Ureter (tissue), 1 donor: Measurements from ENCODE around the gene C10orf67. TPM values are rescaled to one million over a fixed set of nuclear protein-coding genes. Genes with fewer than 3 reads are reported as not detected.

ENCODE experiments used
- DNase-seq: peaks from one replicate; pipeline ENCODE4 v3.0.0-alpha.2; 2020; ENCODE audit warnings: low spot score
- total RNA-seq: library from RNA; stranded (reverse); gene quantifications from one replicate; pipeline ENCODE4 v1.2.4, GENCODE V29; 2023
- donor health status: DM: yes; HTN: yes; CAD: no.

Gene C10orf67
- total RNA-seq, 1 donor from 2014 or later: not detected

DNA sequence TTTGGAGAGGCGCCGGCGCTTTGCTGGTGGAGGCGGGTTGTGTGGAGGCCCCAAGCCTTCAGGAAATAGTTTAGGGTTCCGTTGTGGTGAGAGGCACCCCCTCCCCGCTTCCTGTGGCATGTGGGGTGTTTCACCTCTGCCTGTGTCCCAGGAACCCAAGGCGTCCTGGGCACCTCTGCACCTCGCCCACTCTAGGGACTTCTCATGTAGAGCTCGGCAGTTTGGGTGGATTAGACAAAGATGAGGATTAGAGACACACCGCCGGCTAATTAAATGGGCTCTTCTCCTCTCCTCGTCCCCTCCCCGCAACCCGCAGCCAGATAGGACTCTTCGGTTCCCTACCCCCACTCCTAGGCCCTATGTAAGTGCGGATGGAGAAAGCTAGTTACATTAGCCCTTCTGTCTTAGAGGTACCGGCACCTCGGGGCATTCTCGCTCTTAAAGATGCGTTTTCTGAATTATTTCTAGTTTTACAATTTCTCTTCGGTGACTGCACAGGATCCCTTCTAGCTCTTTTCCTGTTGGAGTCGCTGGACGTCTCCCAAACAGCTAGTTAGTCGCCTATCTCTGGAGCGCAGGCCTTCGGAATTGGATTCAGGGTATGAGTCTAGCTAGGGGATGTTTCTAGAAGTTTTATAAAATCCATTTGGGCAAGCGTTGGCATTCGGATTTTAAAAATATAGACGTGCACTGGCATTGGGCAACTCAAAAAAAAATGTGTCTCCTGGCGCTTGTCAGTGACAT is 144.7 kb downstream of the C10orf67 start:
- no peak for DNase-seq

- no peak for DNase-seq
Observed at GRCh38 chr10:23198940-23199767, 145.4 kb downstream of the C10orf67 start.

DNA sequence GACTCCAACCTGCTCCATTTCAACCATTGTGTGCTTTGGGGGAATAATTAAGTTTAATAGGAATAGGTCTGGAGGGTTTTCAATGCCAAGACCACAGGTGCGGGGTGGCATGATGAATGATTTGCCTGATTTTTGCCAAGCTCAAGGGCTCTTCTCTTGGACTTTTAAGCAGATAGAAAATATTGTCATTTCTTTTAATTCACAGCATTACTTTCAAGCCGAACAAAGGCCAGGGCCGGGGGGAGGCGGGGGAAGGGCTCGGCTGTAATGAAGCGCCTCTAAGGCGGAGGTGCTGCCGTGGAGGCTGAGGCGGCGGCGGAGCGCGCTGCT is 146.0 kb downstream of the C10orf67 start:
- DNase-seq: no peak

- DNase-seq: no peak
Observed at GRCh38 chr10:23197416-23197861, 147.2 kb downstream of the C10orf67 start.

DNA sequence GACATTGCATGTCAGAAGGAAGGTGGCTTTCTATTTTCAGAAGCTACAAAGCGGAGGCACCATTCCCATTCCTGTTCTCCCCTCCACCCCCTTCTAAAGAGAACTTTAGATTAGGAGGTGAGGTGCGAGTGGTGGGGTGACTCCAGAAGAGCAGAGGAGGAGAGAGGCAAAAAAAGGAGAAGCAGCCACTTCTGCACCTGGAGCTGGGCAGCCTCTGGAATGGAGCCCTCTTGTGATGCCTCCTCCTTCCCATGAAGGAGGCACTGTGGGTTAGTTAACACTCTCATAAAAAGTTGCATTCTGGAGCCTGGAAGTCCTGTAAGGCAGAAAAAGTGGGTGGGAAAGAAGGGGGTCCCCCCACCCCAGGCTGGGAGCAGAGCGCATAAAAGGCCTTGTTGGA is 147.7 kb downstream of the C10orf67 start:
- no peak for DNase-seq

GRCh38 chr10:23195846-23196600 is 148.6 kb downstream of the C10orf67 start:
- no peak for DNase-seq

DNA sequence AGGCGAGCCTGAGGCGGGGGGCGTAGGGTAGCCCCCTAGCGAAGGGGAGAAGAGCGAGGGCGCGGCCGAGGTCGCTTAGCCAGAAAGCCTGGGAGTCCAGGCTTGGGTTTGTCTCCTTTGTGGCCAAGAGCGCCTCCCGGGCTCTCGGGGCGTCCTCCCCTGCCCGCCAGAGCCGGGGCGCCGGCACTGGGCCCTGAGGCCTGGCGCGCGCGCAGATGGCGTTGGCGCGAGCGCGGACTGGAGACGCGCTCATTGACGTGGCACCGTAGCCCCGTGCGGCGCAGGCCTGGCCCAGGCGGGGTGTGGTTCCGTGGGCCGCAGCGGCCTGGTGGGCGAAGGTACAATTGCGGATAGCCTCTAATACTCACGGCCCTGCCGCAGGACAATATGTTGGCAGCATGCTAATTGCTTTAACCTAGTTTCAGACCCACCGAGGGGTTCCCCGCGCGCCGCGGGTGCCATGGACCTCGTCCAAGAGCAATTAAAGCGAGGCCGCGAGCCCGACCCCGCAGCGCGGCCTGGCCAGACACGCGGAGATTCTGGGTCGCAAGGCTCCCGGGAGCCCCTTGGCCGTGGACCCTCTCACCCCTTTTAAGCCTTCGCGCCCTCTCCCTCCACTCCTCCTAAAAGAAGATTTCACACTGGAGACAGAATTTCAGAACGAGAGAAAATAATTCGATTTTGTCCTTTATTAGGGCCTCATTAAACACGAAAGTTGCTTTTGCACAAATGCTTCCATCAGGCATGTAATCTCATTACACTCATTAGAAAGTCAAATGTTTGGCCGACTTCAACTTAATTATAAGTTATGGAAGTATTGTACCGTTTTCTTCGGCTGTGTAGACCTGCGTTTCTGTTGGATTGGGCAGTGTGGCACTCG is 149.4 kb downstream of the C10orf67 start:
- no peak for DNase-seq

DNA sequence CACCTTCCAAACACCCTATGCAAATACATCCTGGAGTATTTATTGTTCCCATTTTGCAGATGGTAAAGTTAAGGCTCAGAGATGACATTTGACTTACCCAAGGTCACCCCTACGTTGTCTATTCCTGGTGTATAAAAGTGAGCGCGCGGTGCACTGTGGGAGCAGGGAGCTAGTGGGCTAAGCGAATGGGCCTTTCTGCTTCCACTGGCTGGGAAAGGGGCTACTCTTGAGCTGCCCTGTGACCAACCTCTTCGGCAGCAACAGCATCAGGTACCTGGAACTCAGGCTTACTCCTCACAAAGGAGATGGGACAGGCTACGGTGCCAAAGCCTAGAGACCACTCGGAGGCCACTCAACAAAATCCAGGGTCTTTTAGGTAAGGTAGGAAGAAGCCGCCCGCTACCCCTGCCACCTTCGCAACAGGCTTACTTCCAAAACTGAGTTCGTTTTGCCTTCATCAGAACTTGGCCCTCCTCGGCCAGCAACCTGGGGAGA is 150.1 kb downstream of the C10orf67 start:
- no peak for DNase-seq

GRCh38 chr10:23193435-23194074 is 151.0 kb downstream of the C10orf67 start:
- DNase-seq: no peak

DNA sequence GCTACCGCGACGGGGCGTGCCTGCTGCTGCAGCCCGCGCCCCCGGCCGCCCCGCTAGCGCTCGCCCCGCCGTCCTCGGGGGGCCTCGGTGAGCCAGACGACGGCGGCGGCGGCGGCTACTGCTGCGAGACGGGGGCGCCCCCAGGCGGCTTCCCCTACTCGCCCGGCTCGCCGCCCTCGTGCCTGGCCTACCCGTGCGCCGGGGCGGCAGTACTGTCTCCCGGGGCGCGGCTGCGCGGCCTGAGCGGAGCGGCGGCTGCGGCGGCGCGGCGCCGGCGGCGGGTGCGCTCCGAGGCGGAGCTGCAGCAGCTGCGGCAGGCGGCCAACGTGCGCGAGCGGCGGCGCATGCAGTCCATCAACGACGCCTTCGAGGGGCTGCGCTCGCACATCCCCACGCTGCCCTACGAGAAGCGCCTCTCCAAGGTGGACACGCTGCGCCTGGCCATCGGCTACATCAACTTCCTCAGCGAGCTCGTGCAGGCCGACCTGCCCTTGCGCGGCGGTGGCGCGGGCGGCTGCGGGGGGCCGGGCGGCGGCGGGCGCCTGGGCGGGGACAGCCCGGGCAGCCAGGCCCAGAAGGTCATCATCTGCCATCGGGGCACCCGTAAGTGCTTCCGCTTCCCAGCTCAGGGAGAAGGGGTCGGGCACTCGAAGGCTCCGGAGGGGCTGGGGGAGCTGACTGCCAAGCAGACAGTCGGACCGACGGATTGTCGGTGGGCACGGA is 151.7 kb downstream of the C10orf67 start:
- DNase-seq: no peak

DNA sequence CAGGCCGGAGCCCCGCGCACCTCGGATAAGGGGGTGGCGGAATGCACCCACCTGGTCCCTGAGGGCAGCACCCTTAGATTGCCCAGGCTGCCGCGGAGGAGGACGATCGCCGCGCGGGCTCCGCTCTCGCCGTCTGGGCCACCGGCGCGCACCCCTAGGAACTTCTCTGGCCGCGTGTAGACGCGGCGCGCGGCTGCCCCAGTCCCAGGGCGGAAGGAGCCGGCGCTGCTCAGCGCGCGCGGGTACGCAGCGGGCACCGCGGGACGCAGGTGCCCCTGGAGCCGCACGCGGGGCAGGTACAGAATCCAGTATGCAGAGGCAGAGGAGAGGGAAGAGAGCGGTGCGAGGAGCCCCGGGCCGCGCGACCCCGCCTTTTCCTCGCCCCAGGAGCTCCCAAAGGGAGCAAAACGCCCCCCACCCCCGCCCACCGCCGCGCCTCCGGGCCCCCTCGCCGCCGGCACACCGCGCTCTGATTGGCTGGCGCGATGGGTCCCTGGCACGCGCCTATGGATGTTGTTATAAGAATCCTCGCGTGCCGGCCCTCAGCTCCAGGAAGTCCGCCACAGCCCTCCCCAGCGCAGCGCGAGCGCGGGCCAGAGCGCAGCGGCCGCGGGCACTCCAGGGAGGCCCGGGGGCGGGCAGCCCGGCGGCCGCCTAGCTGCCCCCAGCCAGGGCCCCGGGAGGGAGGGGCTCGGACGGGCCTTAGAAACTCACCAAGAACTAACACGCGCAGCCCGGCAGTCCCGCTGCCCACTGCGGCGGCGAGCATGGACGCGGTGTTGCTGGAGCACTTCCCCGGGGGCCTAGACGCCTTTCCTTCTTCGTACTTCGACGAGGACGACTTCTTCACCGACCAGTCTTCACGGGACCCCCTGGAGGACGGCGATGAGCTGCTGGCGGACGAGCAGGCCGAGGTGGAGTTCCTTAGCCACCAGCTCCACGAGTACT is 152.6 kb downstream of the C10orf67 start, which contains the start of gene PTF1A:
TSS of gene PTF1A (plus strand) at position 549 of the 948 bp plus-strand sequence. CDS start at position 768, 219 bp downstream.
- DNase-seq: no peak

DNA sequence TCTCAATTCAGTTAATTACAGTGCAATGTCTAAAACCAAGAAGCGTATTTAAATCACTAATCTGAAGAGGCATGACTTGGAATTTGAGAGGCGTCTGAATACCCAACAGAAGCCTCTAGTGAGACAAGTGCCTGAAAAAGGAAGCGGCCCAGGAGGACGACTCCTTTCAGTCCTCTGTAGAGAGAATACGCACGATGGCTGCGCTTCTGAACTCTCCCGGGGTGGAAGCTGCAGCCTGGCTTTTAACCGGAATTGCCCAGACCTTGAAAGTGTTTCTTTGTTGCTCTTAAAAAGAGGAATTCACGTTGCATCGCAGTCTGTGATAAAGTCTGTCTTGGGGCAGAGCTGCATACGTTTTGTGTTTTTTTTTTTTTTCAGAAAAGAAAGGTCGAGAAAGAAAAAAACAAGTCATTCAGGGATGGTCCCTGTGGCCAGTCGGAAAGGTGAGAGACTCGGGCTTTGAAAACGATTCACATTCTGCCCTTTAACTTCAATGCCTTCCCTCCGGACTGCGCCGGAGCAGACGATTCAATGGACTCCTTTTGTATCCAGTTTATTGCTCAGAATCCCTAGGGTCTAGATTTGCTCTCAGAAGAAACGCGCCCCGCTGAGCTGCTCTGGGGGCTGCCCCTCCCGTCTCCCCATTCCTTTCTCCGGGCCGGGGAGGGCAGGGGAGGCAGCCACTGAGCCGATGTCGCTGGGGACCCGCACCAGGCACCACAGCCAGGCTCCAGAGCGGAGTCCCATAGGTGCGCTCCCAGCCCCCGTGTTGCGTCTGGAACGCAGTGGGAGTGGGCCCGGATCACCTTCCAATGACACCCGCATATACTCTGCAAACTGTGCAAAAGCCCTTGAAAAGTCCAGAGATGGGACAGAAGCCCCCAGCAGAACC is 153.5 kb downstream of the C10orf67 start:
- no peak for DNase-seq

DNA sequence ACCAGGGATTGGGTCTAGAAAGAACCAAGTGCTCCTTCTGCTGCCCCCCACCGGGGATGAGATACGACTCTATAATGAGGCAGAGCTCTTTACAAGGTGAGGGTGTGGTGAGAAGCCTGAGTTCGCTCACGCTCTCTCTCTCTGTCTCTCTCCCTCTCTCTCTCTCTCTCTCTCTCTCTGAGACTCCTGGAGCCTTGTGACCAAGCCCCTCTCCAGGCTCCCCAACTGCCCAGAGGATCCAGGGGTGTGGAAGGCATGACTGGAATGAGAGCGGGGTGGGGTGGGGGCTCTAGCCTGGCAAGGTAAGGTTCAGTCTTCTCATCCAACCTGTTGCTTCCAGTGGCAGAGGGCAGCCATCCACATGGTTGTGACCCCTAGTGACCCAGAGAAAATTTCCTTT is 155.6 kb downstream of the C10orf67 start:
- no peak for DNase-seq

GRCh38 chr10:23187155-23187554 is 157.4 kb downstream of the C10orf67 start:
- DNase-seq: no peak

GRCh38 chr10:23186697-23187096 is 157.9 kb downstream of the C10orf67 start:
- DNase-seq: no peak

DNA sequence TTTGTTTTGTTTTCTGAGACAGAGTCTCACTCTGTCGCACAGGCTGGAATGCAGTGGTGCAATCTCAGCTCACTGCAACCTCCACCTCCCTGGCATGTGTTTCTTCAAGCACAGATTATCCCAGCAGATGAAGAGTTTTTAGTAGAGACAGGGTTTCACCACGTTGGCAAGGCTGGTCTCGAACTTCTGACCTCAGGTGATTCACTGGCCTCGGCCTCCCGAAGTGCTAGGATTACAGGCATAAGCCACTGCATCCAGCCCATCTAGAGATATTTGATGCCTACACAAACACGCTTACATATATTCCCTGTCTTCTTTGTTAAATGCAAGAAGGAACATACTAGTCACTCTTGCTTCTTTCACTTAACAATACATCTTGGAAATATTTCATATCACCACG is 158.4 kb downstream of the C10orf67 start:
- DNase-seq: no peak

GRCh38 chr10:23174977-23175512 is 169.6 kb downstream of the C10orf67 start:
- DNase-seq: no peak
